ENCODE results near the gene ZG16.

DNA sequence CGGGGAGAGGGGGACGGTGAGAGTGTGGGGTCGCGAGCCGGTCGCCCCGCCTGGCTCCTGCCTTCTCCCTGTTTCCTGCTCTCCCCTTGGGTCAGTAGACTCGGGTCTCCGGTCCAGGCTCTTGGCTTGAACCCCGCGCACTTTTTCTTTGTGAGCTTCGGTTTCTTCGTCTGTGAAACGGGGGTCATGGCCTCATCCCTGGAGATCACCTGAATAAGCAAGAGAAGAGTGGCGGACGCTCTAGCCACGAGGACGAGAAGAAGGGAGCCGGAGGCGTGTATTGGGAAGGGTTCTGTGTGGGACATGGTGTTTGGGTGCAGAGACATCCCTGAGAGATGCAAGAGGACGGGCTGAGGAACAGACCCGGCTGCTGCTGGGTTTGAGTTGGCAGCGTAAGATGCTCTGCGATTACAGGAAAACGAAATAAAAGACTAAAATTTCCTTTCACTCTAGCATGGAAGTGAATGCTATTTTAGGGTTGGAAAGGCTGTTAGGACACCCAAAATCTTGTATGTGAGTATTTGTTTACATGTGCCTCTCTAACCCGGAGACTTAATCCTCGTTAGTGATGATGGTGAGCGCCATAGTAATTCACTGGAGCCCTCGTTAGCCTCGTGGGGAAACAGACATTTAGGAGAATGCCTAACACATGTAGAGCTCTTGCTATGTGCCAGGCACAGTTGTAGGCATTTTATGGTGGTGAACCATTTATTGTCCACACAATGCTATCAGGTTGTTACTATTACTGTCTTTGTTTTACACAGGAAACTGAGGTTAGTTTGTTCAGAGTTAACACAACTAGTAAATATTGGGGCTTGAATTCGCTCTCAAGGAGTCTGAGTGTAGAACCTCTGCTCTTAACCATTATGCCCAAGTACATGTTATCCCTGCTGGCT lies 13.1 kb downstream of the ZG16 start:
- TF ChIP-seq, protein P1, sequence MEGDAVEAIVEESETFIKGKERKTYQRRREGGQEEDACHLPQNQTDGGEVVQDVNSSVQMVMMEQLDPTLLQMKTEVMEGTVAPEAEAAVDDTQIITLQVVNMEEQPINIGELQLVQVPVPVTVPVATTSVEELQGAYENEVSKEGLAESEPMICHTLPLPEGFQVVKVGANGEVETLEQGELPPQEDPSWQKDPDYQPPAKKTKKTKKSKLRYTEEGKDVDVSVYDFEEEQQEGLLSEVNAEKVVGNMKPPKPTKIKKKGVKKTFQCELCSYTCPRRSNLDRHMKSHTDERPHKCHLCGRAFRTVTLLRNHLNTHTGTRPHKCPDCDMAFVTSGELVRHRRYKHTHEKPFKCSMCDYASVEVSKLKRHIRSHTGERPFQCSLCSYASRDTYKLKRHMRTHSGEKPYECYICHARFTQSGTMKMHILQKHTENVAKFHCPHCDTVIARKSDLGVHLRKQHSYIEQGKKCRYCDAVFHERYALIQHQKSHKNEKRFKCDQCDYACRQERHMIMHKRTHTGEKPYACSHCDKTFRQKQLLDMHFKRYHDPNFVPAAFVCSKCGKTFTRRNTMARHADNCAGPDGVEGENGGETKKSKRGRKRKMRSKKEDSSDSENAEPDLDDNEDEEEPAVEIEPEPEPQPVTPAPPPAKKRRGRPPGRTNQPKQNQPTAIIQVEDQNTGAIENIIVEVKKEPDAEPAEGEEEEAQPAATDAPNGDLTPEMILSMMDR (conservative IDR thresholded peaks at IDR 0.05; ENCODE audit: low read length): no peak
- no peak for TF ChIP-seq EZH2phosphoT487 (IDR thresholded peaks at IDR 0.05; ENCODE audit: borderline replicate concordance, low read depth, low read length)
